HG03097 (cell line): ENCODE measurements around the gene KLHL17.
"Not testable (repeated sequence)": the region's sequence is repeated elsewhere in the genome, so short reads cannot be mapped to it uniquely, and the experiment has no call there.

ENCODE experiments used
- ATAC-seq: cut with Tn5 transposase; IDR thresholded peaks from one replicate; pipeline ENCODE4 v1.9.1; 2021; ENCODE audit not compliant: unreplicated experiment, low FRiP score

The KLHL17 gene

GRCh38 chr1:935751-936231 is 24.6 kb upstream of the KLHL17 start:
- no peak for ATAC-seq

- ATAC-seq, result no peak
Observed at GRCh38 chr1:936348-937264, 23.8 kb upstream of the KLHL17 start.

- ATAC-seq, result no peak
Observed at GRCh38 chr1:937521-937920, 22.9 kb upstream of the KLHL17 start.

GRCh38 chr1:938088-938683 is 22.2 kb upstream of the KLHL17 start:
- ATAC-seq, result no peak

- no peak for ATAC-seq
Observed at GRCh38 chr1:938711-939489, 21.5 kb upstream of the KLHL17 start.

GRCh38 chr1:939511-940106 is 20.8 kb upstream of the KLHL17 start:
- no peak for ATAC-seq

- no peak for ATAC-seq
Observed at GRCh38 chr1:940107-941014, 20.0 kb upstream of the KLHL17 start.

GRCh38 chr1:941015-941587 is 19.3 kb upstream of the KLHL17 start:
- no peak for ATAC-seq

GRCh38 chr1:941588-942383 is 18.6 kb upstream of the KLHL17 start:
- no peak for ATAC-seq

GRCh38 chr1:942411-942821 is 18.0 kb upstream of the KLHL17 start:
- no peak for ATAC-seq

- no peak for ATAC-seq
Observed at GRCh38 chr1:942864-943533, 17.4 kb upstream of the KLHL17 start.

- ATAC-seq, result no peak
Observed at GRCh38 chr1:943545-944340, 16.6 kb upstream of the KLHL17 start.

GRCh38 chr1:944341-945325 is 15.8 kb upstream of the KLHL17 start:
- no peak for ATAC-seq

GRCh38 chr1:945688-946556 is 14.5 kb upstream of the KLHL17 start:
- ATAC-seq, result no peak

- not testable (repeated sequence) for ATAC-seq
Observed at GRCh38 chr1:946811-947210, 13.6 kb upstream of the KLHL17 start.
